Measurements from ENCODE around the gene SERPINE3.

Gene SERPINE3

DNA sequence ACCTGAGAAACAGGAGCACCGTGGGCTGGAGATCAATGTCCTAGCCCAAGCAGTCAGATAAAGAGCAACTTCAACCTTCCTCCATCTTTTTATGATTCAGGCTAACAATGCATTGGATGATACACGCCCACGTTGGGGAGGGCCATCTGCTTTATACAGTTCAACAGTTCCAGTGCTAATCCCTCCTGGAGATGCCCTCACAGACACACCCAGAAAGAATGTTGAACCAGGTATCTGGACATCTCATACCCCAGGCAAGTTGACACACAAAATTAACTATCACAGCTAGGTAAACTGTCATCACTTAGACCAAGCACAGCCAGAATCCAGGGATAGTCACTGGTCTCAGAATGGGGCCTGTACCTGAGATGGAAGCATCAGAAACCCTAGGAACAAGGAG is 20.6 kb upstream of the SERPINE3 start:
- no peak for ATAC-seq
- no peak for TF ChIP-seq TOX (CRISPR knock-in tag; IDR thresholded peaks at IDR 0.05; ENCODE audit: borderline replicate concordance)
- TF ChIP-seq RARB (CRISPR knock-in tag; IDR thresholded peaks at IDR 0.05), result no peak
- no peak for TF ChIP-seq ZNF70 (CRISPR knock-in tag; IDR thresholded peaks at IDR 0.05)
- TF ChIP-seq SNAI2 (CRISPR knock-in tag; IDR thresholded peaks at IDR 0.05), result no peak
- no peak for TF ChIP-seq TCF4 (CRISPR knock-in tag; IDR thresholded peaks at IDR 0.05; ENCODE audit: borderline replicate concordance)
- TF ChIP-seq, protein P1, sequence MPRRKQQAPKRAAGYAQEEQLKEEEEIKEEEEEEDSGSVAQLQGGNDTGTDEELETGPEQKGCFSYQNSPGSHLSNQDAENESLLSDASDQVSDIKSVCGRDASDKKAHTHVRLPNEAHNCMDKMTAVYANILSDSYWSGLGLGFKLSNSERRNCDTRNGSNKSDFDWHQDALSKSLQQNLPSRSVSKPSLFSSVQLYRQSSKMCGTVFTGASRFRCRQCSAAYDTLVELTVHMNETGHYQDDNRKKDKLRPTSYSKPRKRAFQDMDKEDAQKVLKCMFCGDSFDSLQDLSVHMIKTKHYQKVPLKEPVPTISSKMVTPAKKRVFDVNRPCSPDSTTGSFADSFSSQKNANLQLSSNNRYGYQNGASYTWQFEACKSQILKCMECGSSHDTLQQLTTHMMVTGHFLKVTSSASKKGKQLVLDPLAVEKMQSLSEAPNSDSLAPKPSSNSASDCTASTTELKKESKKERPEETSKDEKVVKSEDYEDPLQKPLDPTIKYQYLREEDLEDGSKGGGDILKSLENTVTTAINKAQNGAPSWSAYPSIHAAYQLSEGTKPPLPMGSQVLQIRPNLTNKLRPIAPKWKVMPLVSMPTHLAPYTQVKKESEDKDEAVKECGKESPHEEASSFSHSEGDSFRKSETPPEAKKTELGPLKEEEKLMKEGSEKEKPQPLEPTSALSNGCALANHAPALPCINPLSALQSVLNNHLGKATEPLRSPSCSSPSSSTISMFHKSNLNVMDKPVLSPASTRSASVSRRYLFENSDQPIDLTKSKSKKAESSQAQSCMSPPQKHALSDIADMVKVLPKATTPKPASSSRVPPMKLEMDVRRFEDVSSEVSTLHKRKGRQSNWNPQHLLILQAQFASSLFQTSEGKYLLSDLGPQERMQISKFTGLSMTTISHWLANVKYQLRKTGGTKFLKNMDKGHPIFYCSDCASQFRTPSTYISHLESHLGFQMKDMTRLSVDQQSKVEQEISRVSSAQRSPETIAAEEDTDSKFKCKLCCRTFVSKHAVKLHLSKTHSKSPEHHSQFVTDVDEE (CRISPR knock-in tag; IDR thresholded peaks at IDR 0.05), result no peak
- TF ChIP-seq PPARA (CRISPR knock-in tag; IDR thresholded peaks at IDR 0.05; ENCODE audit: borderline replicate concordance), result no peak
- no peak for TF ChIP-seq BACH2 (CRISPR knock-in tag; IDR thresholded peaks at IDR 0.05; ENCODE audit: borderline replicate concordance)

DNA sequence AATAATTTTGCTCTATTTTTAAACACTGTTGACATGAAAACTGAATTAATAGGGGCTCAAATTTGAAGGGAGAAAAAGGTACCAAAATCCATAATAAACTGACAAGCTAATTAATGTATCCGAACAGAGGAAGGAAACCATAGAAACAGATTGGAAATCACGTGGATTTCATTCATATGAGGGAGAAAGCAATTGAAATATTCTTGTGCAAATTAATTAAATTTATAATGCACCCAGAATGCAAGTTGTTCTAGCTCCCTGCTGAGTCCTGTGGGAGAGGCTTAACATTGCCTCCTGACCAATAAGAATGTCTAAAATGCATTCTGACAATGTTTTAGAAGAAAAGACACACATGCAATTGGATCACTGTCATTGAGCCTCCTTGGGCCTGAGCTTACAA is 17.7 kb upstream of the SERPINE3 start:
- no peak for TF ChIP-seq ZC3H10 (CRISPR knock-in tag; IDR thresholded peaks at IDR 0.05)
- TF ChIP-seq TOX (CRISPR knock-in tag; IDR thresholded peaks at IDR 0.05; ENCODE audit: borderline replicate concordance), result no peak
- no peak for TF ChIP-seq ZNF565 (CRISPR knock-in tag; conservative IDR thresholded peaks at IDR 0.05; ENCODE audit: low read depth)
- TF ChIP-seq ISL1 (CRISPR knock-in tag; IDR thresholded peaks at IDR 0.05), result no peak
- no peak for TF ChIP-seq ZFP3 (CRISPR knock-in tag; IDR thresholded peaks at IDR 0.05)
- TF ChIP-seq OSR1 (CRISPR knock-in tag; IDR thresholded peaks at IDR 0.05), result no peak
- no peak for TF ChIP-seq PPARA (CRISPR knock-in tag; IDR thresholded peaks at IDR 0.05; ENCODE audit: borderline replicate concordance)
- TF ChIP-seq, protein P2, sequence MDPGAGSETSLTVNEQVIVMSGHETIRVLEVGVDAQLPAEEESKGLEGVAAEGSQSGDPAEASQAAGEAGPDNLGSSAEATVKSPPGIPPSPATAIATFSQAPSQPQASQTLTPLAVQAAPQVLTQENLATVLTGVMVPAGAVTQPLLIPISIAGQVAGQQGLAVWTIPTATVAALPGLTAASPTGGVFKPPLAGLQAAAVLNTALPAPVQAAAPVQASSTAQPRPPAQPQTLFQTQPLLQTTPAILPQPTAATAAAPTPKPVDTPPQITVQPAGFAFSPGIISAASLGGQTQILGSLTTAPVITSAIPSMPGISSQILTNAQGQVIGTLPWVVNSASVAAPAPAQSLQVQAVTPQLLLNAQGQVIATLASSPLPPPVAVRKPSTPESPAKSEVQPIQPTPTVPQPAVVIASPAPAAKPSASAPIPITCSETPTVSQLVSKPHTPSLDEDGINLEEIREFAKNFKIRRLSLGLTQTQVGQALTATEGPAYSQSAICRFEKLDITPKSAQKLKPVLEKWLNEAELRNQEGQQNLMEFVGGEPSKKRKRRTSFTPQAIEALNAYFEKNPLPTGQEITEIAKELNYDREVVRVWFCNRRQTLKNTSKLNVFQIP (CRISPR knock-in tag; IDR thresholded peaks at IDR 0.05; ENCODE audit: borderline replicate concordance, low read depth), result no peak
- TF ChIP-seq, protein P3, sequence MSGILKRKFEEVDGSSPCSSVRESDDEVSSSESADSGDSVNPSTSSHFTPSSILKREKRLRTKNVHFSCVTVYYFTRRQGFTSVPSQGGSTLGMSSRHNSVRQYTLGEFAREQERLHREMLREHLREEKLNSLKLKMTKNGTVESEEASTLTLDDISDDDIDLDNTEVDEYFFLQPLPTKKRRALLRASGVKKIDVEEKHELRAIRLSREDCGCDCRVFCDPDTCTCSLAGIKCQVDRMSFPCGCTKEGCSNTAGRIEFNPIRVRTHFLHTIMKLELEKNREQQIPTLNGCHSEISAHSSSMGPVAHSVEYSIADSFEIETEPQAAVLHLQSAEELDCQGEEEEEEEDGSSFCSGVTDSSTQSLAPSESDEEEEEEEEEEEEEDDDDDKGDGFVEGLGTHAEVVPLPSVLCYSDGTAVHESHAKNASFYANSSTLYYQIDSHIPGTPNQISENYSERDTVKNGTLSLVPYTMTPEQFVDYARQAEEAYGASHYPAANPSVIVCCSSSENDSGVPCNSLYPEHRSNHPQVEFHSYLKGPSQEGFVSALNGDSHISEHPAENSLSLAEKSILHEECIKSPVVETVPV (CRISPR knock-in tag; IDR thresholded peaks at IDR 0.05), result no peak
- TF ChIP-seq, protein P4, sequence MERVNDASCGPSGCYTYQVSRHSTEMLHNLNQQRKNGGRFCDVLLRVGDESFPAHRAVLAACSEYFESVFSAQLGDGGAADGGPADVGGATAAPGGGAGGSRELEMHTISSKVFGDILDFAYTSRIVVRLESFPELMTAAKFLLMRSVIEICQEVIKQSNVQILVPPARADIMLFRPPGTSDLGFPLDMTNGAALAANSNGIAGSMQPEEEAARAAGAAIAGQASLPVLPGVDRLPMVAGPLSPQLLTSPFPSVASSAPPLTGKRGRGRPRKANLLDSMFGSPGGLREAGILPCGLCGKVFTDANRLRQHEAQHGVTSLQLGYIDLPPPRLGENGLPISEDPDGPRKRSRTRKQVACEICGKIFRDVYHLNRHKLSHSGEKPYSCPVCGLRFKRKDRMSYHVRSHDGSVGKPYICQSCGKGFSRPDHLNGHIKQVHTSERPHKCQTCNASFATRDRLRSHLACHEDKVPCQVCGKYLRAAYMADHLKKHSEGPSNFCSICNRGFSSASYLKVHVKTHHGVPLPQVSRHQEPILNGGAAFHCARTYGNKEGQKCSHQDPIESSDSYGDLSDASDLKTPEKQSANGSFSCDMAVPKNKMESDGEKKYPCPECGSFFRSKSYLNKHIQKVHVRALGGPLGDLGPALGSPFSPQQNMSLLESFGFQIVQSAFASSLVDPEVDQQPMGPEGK (CRISPR knock-in tag; IDR thresholded peaks at IDR 0.05; ENCODE audit: borderline replicate concordance), result no peak
- no peak for TF ChIP-seq ESRRG (CRISPR knock-in tag; IDR thresholded peaks at IDR 0.05)
- no peak for TF ChIP-seq BACH2 (CRISPR knock-in tag; IDR thresholded peaks at IDR 0.05; ENCODE audit: borderline replicate concordance)
- no peak for TF ChIP-seq SNAI2 (CRISPR knock-in tag; IDR thresholded peaks at IDR 0.05)
- no peak for ATAC-seq

DNA sequence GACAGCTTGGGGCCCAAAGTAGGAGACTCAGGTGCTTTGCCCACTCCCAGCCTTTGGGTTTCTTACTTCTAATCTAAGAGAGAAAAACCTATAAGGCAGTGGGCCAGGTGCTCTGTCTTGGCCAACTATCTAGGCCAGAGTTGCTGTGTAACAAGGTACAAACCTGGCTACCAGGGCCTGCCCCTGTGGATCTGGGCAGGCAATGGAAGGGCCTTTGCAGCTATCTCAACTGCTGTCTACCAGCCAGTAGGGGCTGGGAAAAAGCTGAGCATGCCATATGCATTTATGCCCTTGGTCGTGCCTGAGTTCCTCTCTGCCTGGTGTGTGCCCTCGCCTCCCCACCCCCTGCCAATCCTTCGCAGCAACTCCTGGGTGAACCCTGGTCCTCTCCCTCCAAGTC is 16.7 kb upstream of the SERPINE3 start:
- TF ChIP-seq, protein P1 (CRISPR knock-in tag; IDR thresholded peaks at IDR 0.05), result no peak
- TF ChIP-seq ZNF70 (CRISPR knock-in tag; IDR thresholded peaks at IDR 0.05), result no peak
- no peak for TF ChIP-seq CSDC2 (CRISPR knock-in tag; IDR thresholded peaks at IDR 0.05)
- no peak for TF ChIP-seq TCF4 (CRISPR knock-in tag; IDR thresholded peaks at IDR 0.05; ENCODE audit: borderline replicate concordance)
- no peak for TF ChIP-seq TOX (CRISPR knock-in tag; IDR thresholded peaks at IDR 0.05; ENCODE audit: borderline replicate concordance)
- no peak for TF ChIP-seq ARNTL (CRISPR knock-in tag; IDR thresholded peaks at IDR 0.05; ENCODE audit: borderline replicate concordance, low read depth)
- TF ChIP-seq ESRRG (CRISPR knock-in tag; IDR thresholded peaks at IDR 0.05), result no peak
- no peak for TF ChIP-seq ZFP30 (CRISPR knock-in tag; IDR thresholded peaks at IDR 0.05)
- TF ChIP-seq ZNF8 (CRISPR knock-in tag; IDR thresholded peaks at IDR 0.05), result no peak
- no peak for TF ChIP-seq PPARA (CRISPR knock-in tag; IDR thresholded peaks at IDR 0.05; ENCODE audit: borderline replicate concordance)
- no peak for TF ChIP-seq ISL1 (CRISPR knock-in tag; IDR thresholded peaks at IDR 0.05)
- TF ChIP-seq OSR1 (CRISPR knock-in tag; IDR thresholded peaks at IDR 0.05), result no peak
- TF ChIP-seq, protein P3 (CRISPR knock-in tag; IDR thresholded peaks at IDR 0.05), result no peak
- no peak for ATAC-seq

Measured in SK-N-SH treated with all-trans-retinoic acid at 6 μM for 48 hours (cell line).